ENCODE results near the gene PIAS2.
"Not testable (repeated sequence)": the region's sequence is repeated elsewhere in the genome, so short reads cannot be mapped to it uniquely, and the experiment has no call there.

The PIAS2 gene

DNA sequence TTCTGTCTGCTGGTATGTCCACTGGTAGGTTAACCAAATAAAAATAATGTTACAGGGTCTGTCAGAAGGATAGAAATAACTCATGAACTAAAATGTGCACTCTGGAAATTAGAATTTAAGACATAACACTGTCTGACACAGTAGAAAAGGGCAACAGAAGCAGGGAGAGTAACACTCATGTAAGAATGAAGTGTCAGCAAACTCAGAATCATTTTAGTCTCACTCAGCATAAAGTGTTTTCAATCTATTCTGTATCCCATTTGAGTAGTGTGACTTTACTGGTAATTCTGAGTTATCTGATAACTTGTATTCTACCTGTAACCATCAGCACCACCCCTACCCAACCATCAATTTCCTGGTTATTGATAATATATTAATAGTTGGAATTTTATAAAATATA is 68.3 kb downstream of the PIAS2 start:
- in situ Hi-C loops (cut with MboI; ENCODE audit: low pct_unique_long_range_greater_than_20kb, low sequenced_read_pairs): no loop called here
- no peak for DNase-seq

DNA sequence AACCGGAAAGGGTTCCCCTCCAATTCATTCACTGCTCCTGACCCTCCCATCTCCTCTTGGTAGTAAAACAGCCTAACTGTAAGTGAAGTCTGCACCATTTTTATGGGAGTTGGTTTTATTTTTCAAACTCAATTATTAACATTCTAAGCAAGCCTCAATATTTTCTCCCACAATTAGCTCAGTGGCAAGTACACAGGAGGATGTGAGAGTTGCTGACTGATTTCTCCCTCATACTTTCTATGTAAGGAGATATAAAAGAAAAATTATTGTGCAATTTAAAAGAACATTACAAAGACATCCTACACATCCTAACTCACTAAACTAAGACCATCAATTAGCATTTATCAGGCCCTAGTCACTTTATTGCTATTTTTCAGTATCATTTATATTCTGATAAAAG is 73.9 kb downstream of the PIAS2 start:
- no peak for DNase-seq
- in situ Hi-C loops (cut with MboI; ENCODE audit: low pct_unique_long_range_greater_than_20kb, low sequenced_read_pairs): no loop called here

GRCh38 chr18:46842583-46842982 is 74.7 kb downstream of the PIAS2 start:
- DNase-seq: no peak
- in situ Hi-C loops (cut with MboI; ENCODE audit: low pct_unique_long_range_greater_than_20kb, low sequenced_read_pairs): no loop called here

DNA sequence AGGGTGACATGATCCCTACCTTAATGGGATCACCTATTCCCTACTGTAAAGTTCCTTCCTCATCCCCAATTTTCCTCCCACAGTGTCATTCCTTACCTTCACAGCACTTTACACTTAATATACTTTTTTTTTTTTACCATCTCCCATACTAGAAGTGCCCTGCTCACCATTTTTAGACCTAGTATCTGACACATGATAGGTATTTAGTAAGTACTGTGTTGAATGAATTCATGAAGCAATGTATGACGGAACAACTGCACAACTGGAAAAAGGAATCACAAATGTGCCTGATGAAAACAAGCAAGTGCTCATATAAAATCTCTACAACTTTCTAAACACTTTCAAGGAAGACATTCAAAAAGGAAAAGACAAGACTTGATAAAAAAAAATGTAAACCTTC is 83.4 kb downstream of the PIAS2 start:
- in situ Hi-C loops (cut with MboI; ENCODE audit: low pct_unique_long_range_greater_than_20kb, low sequenced_read_pairs): no loop called here
- DNase-seq: no peak

DNA sequence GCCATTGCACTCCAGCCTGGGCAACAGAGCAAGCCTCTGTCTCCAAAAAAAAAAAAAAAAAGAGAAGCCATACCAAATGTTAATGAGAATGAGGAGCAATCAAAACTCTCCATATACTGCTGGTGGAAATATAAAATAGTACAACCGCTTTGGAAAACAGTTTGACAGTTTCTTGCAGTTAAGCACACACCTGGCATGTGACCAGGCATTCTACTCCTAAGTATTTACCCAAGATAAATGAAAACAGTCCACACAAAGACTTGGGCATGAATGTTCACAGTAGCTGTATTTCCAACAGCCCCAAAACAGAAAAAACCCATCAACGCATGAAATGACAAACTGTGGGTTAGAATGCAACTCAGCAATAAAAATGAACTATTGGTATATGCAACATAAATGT is 84.5 kb downstream of the PIAS2 start:
- in situ Hi-C loops (cut with MboI; ENCODE audit: low pct_unique_long_range_greater_than_20kb, low sequenced_read_pairs): no loop called here
- DNase-seq: no peak

GRCh38 chr18:46832422-46832821 is 84.9 kb downstream of the PIAS2 start:
- in situ Hi-C loops (cut with MboI; ENCODE audit: low pct_unique_long_range_greater_than_20kb, low sequenced_read_pairs); DNase-seq: not testable (repeated sequence)

DNA sequence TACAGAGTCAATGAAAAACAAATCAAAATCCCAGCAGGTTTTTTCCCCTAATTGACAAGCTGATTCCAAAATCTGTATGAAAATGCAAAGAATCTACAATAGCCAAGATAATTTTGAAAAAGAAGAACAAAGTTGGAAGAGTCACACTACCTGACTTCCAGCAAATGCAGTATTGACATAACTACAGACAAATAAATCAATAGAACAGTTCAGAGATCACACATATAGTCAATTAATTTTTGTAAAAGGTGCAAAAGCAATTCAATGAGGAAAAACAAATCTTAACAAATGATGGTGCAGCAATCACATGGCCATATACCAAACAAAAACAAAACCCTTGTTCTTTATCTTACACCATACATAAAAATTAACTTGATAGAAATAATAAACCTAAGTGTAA is 85.9 kb downstream of the PIAS2 start:
- DNase-seq: no peak
- in situ Hi-C loops (cut with MboI; ENCODE audit: low pct_unique_long_range_greater_than_20kb, low sequenced_read_pairs): no loop called here

DNA sequence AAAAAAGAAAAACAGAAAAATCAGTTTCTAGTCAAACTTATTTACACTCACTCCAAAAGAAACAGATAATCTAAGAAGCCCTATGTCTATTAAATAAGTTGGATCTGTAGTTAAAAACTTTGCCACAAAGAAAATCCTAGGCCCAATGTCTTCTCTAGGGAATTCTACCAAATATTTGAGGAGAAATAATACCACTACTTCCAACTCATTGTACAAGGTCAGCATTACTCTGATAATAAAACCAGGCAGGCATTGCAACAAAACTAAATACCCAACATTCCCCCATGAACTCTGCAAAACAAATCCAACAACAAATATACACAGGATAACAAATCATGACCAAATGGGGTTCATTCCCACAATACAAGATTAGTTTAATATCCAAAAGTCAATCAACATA is 86.7 kb downstream of the PIAS2 start:
- no peak for DNase-seq
- in situ Hi-C loops (cut with MboI; ENCODE audit: low pct_unique_long_range_greater_than_20kb, low sequenced_read_pairs): no loop called here

DNA sequence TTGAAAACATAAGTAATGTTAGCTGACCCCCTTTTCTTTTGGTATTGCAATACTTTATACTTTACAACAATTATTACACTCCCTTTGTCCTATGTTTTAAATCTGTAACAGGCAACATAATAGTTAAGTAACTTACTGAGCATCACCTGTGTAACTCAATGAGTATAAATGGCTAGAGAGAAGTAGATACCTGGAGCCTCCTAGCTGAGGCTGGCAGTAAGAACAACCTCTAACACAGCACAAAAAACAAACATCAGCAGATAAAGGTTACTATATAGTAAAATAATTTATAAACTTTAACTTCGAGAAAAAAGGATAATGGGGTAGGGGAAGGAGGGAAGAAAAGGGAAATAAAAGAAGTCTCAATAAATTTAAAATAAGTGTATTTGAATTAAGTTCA is 87.4 kb downstream of the PIAS2 start:
- DNase-seq: no peak
- in situ Hi-C loops (cut with MboI; ENCODE audit: low pct_unique_long_range_greater_than_20kb, low sequenced_read_pairs): no loop called here

GRCh38 chr18:46829531-46829930 is 87.8 kb downstream of the PIAS2 start:
- in situ Hi-C loops (cut with MboI; ENCODE audit: low pct_unique_long_range_greater_than_20kb, low sequenced_read_pairs): no loop called here
- DNase-seq: no peak

DNA sequence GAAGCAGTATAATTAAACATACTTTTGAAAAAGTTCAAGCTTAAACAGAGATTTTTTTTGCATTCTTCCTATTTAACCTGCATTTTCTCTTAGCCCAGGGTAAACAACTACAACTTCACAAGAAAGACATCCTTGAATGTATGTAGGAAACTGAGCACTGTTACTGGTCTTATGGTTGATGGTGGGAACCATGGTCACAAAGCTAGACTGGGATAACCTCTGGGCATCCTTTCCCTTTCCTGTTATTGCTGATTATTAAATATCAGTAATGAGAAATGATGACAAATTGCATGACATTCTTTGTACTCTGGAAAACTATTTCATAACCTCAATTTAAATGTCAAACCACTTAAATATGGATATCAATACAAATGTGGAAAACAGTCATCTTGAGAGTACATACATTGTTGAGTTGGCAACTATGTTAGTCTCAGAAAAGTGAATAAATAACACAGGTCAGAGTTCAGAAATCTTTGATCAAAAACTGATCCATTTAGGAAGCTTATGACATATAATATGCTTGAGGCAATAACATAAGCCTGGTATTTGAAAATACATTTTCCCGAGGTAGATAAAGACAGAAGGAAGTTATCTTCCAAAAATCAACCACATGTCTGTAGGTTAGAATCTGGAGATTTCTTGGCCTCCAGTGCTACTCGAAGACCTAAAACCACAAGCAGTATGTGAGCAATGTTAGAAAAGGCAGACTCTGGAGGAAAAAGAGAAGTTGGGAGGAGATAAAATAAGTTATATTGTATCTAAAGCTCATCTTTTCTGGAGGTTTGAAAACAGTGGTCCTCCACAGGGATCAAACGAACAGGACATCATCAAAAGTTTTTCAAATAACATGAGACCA is 95.2 kb downstream of the PIAS2 start:
- in situ Hi-C loops (cut with MboI; ENCODE audit: low pct_unique_long_range_greater_than_20kb, low sequenced_read_pairs): no loop called here
- DNase-seq: peak; percentile 41

DNA sequence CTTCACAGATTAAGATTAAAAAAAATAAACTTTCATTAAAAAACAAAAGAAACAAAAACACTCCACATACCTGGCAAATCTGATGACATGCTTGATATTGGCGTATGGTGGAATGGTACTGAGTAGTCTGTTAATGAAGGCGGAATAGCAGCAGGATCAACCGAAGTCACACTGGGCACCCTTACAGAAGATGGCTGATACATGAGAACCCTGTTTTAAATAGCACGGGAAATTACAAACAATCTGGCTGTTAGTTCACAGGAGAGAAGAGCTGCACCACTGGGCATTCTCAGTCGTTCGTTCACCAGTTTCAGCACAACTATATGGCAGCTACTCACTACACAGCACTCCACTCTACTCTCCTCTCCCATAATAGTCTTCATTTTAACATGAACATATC is 96.4 kb downstream of the PIAS2 start:
- in situ Hi-C loops (cut with MboI; ENCODE audit: low pct_unique_long_range_greater_than_20kb, low sequenced_read_pairs): no loop called here
- DNase-seq: no peak

- in situ Hi-C loops (cut with MboI; ENCODE audit: low pct_unique_long_range_greater_than_20kb, low sequenced_read_pairs): no loop called here
- no peak for DNase-seq
These were observed 101.6 kb downstream of the PIAS2 start for GRCh38 chr18:46815661-46816060.

DNA sequence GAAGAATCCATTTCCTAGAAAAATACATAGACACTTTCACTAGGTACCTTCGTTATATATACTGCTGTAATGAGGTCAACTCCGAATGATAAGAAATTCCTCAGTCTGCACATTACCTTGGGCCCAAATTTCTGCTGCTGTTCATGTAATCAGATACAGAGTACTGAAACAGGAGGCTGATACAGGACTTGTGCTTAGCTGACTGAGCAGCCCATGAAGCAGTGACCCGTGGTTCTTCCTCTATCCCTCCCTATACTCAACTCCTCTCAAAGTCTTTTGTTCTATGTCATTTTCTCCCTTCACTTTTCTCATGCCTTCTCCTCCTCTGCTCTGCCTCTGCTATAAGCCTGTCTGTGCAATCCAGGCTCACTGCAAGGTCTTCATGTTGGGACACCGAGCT is 102.9 kb downstream of the PIAS2 start:
- DNase-seq: no peak
- in situ Hi-C loops (cut with MboI; ENCODE audit: low pct_unique_long_range_greater_than_20kb, low sequenced_read_pairs): no loop called here

DNA sequence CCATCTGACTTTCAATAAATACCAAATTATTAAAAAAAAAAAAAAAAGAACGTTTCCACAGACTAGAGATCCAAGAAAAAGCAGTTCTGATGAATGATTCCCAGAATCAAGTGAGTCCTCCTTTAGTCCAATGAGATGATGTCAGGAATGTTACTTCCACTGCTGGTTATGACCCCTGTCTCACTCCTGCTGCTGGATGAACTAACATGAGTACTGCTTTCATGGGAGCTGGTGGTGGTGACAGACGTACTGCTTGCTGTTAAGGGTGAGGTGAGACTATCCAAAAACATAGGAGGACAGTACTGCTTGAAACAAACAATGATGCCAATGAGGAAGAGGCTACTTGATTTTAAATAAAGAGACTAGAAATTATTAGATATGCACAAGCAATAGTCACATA is 105.0 kb downstream of the PIAS2 start:
- DNase-seq: no peak
- in situ Hi-C loops (cut with MboI; ENCODE audit: low pct_unique_long_range_greater_than_20kb, low sequenced_read_pairs): no loop called here

GRCh38 chr18:46810481-46811000 is 106.8 kb downstream of the PIAS2 start:
- no peak for DNase-seq
- in situ Hi-C loops (cut with MboI; ENCODE audit: low pct_unique_long_range_greater_than_20kb, low sequenced_read_pairs): no loop called here

DNA sequence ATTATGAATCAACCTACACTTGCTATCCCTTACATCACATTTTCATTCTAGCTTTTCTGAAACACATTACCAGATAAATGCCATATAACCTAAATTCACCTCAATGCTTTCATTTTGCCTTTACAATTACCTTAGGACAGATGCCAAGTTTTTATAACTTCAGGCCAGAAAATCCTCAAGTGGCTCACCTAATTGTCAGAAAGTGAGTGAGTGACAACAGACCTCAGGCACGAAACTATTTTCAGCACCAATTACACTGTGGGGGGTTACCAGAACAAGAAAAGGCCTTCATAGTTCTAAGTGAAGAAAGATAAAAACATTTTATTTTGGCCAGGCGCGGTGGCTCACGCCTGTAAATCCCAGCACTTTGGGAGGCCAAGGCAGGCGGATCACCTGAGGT is 108.2 kb downstream of the PIAS2 start:
- in situ Hi-C loops (cut with MboI; ENCODE audit: low pct_unique_long_range_greater_than_20kb, low sequenced_read_pairs): no loop called here
- DNase-seq: no peak

- in situ Hi-C loops (cut with MboI; ENCODE audit: low pct_unique_long_range_greater_than_20kb, low sequenced_read_pairs); DNase-seq: not testable (repeated sequence)
These were observed 121.4 kb downstream of the PIAS2 start for GRCh38 chr18:46795945-46796344.

- in situ Hi-C loops (cut with MboI; ENCODE audit: low pct_unique_long_range_greater_than_20kb, low sequenced_read_pairs): no loop called here
- DNase-seq: no peak
These were observed 122.7 kb downstream of the PIAS2 start for GRCh38 chr18:46794607-46795006.

DNA sequence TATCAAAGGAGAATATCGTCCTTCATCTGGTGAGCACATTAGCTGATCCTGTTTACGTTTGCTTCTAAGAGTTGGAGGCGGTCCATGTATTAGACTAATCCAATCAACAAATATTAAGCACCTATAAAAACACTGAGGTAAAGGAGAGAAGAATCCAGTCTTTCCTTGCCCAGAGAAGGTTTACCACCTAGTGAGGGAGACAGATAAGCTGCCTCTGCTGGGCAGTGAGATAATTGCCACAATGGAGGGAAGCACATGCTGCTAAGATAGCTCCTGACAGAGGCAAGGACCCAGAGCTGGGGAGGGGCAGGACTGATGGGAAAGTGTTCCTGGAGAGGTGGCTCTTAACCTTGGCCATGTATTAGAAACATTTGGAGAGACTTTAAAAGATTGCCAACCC is 123.7 kb downstream of the PIAS2 start:
- in situ Hi-C loops (cut with MboI; ENCODE audit: low pct_unique_long_range_greater_than_20kb, low sequenced_read_pairs): no loop called here
- DNase-seq: no peak

GRCh38 chr18:46789088-46789487 is 128.2 kb downstream of the PIAS2 start:
- in situ Hi-C loops (cut with MboI; ENCODE audit: low pct_unique_long_range_greater_than_20kb, low sequenced_read_pairs): no loop called here
- no peak for DNase-seq

All from KBM-7 (cell line).